GM21619 (cell line): ENCODE results near the gene APRT.
"Not testable (repeated sequence)": the region's sequence is repeated elsewhere in the genome, so short reads cannot be mapped to it uniquely, and the experiment has no call there.

Source experiments
- ATAC-seq: cut with Tn5 transposase; IDR thresholded peaks from one replicate; pipeline ENCODE4 v1.9.1; 2021; ENCODE audit not compliant: unreplicated experiment

Gene APRT

DNA sequence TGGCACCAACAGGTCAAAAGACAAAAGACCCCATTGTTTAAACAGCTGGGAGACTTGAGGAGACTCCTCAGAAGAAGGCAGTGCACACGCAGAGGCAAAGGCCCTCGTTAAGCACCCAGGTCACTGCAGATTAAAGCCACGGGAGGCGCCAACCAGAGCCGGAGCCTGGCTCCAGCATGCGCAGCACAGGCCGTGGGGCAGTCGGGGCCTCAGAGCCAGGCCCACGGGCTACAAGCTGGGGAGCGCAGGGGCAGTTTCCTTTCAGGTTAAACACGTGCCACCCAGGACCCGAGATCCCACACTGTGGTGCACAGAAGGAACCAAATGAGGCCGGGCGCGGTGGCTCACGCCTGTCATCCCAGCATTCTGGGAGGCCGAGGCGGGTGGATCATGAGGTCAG, 35.9 kb downstream of the APRT start:
- no peak for ATAC-seq

DNA sequence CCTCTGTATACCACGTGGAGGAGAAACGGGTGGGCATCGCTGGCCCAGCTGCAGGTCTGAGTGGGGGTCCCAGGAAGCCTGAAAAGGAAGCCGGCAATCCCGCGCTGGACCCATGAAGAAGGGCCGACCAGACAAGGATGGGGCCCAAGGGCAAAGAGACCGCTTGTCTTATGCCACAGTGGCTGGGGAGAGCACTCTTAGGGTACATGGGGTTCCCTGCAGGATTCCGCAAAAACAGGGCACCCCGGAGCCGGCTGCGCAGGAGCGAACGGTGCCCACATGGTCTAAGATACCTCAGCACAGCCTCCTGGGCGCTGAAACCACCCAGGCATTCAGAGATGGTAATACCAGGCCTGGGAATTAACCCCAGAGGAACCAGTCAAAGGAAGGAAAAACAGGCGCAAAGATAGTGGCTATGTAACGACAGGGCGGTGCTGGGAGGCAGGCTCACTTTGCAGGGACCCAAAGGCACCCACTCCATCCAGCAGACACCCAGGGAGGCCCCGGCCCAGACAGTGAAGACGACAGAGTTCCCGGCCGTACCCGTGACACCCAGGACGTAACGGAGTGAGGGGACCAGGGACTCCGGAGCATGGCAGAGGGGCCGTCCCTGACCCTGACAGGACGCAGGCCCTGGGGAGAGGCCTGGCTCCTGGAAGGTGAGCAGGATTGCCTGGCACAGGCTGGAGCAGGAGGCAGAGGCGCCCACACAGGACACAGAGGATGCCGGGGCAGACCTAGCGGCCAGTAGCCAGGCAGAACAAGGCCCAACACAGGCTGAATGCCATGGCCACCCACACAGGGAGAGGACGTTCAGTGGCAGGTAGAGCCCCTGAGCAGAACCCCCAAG, 37.0 kb downstream of the APRT start:
- ATAC-seq, result no peak

DNA sequence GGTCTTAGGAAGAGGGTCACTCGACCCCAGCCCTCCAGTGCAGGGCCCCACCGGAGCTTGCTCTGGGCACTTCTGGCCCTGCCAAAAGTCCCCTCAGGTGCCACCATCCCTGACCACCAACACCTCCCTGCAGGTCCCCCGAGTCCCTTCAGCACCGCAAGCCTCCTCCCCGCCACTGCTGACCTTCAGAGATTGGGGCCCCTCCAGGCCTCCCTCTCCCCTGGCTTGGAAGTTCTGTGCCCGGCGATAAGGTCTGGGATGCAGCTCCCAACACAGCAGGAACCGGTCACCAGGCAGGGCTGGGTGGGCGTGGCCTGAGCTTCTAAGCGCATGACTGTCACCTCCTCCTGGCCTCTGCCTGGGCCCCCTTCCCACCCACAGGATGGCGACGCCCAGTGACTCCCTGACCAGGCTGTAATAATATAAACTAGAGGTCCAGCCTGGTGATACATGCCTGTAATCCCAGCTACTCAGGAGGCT, 37.9 kb downstream of the APRT start:
- no peak for ATAC-seq

DNA sequence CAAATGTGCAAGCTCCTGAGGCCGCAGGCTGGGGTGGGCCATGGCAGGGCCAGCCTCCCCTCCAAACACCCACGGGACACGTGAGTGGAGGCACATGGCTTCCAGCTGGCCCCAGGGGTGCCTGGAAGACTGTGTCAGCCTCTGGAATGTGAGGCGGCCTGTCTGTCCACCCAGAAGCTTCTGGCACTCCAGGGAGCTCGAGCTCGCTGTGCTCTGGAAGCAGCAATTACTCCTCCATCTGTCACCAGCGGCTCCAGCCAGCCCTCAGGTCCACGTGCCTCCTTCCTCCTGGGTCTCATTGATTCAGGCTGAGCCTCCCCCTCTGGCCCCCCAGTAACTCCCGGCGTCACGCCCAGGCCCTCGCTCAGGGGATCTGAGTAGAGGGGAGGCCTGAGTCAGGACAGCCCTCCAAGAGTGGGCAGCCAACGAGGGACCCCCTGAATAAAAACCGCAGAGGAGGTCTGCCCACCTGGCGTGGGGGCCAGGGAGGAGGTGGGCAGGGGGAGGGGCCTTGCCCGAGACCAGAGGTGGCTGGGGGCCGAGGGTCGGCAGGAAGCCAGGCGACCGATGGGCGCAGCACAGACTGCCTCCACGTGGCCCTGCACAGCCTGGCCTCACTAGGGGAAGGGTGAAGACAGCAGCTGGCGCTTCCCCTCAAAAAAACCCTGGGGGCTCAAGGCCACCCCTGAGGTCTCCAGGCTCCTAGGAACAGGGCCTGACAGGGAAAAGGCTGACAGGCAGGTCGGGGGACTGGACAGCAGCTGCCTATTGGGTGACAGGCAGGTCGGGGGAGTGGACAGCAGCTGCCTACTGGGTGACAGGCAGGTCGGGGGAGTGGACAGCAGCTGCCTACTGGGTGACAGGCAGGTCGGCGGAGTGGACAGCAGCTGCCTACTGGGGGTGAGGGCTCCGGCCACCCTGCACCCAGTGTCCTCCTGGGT, 38.6 kb downstream of the APRT start:
- no peak for ATAC-seq

DNA sequence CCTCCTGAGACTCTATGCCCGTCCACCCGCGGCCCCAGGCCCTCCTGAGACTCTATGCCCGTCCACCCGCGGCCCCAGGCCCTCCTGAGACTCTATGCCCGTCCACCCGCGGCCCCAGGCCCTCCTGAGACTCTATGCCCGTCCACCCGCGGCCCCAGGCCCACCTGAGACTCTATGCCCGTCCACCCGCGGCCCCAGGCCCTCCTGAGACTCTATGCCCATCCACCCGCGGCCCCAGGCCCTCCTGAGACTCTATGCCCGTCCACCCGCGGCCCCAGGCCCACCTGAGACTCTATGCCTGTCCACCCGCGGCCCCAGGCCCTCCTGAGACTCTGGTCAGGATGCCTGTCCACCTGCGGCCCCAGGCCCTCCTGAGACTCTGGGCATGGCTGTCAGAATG, 39.9 kb downstream of the APRT start:
- not testable (repeated sequence) for ATAC-seq

DNA sequence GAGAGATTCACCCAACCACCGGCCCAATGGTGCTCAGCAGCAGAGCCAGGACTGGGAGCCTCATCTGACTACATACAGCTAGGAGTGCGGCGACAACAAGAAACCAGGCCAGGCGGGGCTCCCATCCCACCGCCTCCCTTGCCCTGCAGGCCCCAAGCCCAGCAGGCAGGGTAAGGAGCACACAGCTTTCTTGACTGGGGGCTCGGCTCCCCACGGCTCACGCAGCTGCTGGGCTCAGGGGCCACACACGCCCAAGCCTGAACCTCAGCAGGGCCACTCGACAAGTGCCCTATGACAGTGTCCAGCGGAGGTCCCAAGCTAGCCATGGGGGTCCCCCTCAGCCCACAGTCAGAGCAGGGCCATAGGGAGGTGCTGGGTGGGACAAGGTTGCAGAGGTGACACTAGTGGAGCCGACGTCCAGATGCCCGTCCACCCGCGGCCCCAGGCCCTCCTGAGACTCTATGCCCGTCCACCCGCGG, 40.4 kb downstream of the APRT start:
- ATAC-seq, result no peak

DNA sequence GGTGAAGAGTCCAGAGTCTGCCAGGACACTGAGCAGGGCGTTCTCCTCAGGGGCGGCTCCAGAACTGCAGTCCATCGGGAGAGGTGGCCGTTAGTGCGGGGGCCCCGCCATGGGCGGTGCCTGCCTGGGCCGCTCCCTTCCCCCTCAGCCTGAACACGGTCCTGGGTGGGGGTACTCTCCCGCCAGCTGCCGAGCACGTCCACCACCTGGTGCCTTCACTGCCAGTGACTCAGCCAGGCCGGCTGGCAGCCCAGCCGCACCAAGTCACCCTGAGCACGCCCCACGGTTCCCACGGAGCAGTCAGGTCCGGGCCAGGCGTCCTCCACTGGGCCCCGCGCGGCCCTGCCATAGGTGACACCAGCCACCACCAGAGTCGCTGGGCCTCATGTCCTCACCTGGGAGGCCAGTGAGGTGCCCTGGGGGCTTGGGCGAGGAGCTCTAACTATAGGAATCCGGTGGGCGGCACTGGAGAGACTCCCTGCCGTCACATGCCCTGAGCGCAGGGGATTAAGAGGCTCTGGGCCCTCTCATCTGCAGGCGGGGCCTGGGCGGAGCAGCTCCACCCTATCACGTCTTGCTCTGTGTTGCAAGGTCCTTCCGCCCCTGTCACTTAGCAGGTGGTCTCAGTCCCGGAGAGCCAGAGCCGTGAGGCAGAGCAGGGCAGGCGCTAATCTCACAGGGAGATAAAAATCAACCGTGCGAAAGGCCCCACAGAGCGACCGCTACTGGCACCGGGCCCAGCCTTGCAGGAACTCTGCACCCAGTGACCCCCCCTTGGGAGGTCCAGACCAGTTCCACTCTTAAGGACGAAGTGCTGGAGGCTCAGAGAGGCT, 41.1 kb downstream of the APRT start:
- ATAC-seq, result no peak

DNA sequence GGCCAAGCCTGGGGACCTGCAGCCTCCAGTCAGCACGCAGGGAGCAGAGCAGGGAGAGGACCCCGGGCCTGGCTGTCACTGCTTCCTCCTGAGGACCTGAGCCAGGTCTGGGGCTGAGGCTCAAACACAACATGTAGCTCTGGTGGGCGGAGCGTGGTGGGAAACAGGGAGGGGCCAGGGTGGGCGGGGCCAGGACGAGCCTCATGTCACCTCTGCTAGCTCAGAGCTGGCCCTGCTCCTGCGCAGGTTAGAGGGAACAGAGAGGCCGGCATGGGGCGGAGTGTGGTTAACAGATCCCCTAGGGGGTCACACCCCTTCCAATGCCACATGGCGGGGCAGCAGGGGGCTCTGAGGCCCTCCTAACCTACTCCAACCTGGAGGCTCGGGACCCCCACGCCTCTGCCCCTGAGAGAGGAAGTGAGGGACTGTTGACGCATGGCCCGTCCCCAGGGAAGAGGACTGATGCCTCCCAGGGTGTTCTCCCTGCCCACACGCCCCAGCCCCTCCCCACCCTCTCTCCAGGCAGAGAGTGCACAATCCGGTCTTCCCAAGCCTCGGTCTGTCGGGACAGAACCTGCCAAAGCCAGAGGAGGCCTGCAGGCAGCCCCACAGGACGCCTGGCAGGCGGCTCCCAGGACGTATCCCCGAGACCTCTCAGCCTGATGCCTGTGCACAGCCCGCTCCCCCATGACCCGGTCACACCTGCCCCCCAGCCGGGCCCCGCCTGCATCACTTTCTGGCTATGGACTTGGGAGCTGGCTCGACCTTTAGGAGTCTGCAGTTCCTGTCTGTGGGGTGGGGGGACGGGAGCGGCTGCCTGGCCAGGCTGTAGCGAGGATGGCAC, 41.9 kb downstream of the APRT start:
- ATAC-seq, result no peak

DNA sequence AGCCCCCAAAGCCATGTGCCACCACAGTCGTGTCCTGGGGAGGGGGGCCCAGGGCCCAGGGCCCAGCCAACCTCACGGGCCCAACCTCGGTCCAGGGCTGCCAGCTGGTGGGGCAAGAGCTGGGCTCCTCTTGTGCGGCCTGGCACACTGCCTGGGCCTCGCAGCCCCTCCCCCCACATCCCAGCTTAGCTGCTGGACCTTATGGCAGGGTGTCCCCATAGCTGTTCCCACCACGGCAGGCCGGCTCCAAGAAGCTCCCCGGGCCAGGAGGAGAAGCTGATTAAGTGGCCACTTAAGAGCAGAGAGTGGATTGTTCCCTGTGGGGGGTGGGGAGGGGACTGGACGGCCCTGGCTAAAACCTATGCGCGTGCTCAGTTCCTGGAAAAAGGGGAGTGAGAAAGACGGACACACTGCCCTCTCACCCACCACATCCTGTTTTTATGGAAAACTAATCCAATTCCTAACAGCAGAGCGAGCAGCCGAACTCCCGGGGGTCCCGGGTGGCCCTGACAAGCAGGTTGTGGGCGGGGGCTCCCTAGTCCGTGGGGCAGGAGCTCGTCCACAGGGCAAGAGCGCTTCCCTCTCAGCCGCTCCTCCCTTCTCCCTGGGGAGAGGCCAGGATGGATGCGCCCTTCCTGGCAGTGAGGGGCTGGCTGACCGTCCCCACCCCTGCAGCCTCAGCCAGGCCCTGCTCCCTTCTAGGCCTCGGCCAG, 43.5 kb downstream of the APRT start:
- ATAC-seq, result no peak

DNA sequence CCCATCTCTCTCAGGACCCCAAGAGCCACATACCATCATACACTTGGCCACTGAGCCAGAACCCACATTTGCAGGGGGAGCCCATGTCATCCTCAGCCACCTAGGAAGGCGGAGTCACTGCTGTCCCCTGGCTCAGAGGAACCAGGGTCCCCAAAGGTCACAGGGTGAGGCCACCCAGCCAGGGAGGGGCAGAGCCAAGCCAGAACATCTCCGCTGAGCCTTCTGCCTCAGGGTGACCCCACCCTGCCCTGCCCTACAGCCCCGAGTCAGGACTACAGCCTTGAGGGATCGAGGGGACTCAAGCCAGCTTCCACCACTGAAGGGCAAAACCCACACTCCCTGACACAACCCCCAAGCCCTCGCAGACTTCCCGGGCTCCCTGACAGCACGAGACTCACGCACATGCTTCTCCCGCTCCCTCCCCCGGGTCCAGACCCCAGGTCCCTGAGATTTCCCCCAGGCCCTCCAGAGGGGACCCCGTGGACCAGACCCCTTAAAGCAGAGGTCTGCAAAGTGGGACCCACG, 44.1 kb downstream of the APRT start:
- ATAC-seq, result no peak

DNA sequence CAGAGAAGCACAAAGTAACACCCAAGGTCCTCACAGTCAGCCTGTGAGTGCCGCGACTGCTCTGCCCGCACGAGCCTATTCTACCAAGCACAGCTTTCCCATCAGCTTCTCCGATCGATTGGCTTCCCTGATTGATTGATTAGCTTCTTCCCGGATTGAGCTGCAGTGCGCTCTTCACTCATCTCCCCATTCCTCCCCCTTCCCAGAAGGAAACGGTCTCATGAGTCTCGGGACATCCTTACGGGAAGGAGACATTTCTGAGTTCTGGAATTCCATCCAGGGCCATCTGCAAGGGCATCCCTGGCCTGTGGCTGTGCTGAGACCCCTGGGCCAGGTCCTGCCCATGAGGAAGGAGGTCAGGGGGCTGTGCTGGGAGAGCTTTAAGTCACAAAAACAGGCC, 44.8 kb downstream of the APRT start:
- no peak for ATAC-seq

DNA sequence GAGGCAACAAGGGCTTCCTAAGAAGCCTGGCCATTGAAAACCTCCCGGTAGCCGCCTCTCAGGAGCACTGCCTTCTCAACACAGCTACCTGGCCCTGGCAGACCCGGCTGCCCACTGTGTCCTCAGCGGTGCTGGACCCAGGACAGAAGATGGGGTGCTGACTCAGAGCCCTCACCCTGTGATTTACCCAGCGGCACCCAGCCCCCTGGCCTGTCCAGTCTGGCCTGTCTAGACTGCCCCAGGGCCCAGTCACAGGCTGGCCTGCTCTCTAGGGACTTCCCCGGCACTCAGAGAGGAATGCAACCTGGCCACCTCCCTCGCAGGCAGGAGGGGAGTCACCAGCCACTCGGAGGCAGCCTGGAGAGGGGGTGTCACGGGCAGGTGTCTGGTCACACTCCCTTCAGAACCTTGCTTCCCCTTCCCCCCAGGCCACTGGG, 46.8 kb downstream of the APRT start:
- no peak for ATAC-seq

DNA sequence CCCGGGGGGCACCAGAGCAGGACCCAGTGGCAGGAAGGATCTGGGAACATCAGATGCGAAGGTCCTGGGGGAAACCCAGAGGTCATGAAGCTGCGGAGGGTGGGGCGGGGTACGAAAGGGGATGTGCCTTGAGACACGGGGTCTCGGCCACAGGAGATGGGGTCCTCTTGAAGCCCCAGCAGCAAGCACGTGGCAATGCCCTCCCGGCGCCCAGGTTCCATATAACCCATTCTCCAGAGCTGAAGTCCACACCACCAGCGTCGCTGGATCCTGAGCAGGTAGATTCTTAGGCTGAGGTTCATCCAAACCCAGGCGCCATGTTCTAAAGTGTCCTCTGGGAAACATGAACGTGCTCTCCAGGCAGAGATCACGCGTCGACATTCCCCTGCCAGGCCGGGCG, 47.6 kb downstream of the APRT start:
- no peak for ATAC-seq

DNA sequence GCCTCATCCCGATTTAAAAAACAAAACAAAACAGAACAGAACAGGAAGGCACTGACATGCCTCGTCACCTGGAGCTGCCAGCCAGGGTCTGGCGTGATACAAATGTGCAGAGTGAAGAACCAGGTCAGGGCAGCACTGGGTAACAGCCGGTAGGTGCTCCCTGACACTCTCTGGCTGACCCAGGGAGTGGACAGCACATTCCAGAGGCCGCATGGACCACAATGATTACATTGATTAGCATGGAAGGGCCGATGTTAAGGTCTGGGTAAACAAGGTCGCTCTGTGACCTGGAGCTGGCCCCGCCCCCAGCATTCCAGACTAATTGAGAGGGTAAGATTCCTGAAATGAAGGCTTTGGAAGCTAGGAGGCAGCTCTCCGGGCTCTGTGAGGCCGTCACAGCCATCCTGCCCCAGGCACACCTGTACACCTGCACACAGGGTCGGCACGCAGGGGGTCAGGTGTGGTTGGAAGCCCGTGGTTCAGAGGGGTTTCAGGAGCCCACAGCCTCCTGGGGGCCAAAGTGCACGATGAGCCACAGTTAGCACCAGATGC, 48.1 kb downstream of the APRT start:
- no peak for ATAC-seq

DNA sequence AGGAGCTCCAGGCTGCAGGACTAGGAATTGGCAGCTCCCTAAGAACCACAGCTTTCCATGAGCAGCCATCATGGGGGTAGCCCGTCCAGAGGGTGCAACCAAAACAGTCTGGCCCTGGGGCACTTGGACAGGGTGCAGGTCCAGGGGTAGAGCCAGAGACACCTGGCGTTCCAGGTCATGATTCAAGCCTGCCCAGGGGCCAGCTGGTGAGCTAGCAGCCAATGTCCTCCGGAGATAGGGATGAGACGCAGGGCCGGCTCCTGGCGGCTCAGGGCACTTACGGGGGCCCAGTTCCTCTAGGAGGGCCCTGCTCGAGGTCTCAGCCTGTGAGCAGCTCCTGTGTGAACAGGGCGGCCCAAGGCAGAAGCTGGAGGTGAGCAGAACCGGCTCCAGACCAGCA, 48.8 kb downstream of the APRT start:
- no peak for ATAC-seq

DNA sequence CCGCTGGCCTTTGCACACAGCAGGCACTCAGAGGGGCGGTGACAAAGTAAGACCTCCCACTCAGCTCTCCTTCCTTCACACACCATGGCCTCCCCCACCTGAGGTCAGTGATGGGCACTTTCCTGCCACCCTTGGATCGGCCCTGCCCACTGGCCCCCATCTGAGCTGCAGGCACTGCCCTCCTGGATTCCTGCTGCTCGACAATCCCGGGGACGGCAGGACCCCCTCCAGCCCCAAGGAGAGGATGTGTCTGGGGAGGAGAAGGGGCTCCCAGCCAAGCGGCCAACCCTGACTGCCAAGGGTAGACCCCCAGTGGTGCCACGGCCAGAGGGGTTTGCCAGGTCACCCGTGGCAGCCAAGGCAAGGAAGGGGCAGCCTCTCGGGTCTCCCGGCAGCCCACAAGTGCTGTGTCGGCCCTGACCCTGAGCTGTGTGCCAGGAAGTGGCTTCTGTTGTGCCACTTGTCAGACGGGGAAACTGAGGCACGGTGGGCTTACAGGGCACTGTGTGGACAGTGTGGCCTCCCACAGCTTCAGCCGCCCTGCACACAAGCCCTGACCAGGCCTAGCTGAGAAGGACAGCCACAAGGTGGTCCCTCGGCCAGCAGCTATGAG, 49.4 kb downstream of the APRT start:
- no peak for ATAC-seq

DNA sequence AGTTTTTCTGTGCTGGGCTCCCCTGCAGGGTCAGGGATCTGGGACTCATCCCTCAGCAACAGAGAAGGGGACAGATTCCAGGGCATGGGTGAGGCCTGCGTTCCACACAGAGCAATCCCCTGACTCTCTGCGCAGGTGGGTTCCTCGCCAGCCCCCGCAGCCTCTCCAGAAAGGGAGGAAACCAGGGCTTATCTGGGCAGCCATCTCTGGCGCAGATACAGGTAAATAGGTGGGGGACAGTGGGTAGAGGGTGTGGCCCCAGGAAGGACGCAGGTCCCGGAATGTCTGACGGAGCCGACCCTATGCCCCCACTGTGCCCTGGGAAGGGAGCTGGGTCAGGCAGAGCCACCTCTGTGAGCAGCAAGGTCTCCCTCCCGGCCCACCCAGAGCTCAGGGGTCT, 49.9 kb downstream of the APRT start:
- ATAC-seq, result no peak

DNA sequence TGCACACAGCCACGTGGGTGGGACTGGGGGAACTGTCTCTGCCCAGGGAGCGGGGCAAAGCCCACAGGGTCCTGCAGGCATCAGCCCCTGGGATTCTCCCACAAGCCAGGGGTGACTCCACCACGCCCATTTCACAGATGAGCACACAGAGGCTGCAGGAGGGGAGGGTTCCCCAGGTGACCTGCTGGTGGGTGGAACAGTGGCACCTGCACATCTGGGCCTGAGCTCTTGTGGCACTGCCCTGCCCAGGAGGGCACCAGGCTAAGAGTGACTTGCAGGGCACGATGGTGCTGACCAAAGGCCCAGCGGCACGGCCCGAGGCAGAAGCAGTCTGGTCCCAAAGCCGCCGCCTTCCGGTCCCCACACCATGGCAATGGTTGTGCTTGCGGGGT, 50.6 kb downstream of the APRT start:
- ATAC-seq, result no peak
